Measurements from ENCODE around the gene SPATA32. TPM values are rescaled to one million over a fixed set of nuclear protein-coding genes. Genes with fewer than 3 reads are reported as not detected.

SPATA32 gene
- total and polyA plus RNA-seq, 12 donors: 0.06 to 0.11 TPM; not detected in 10

- Histone ChIP-seq H3K27ac (no peak overlapping the region), H3K4me3 (no peak overlapping the region), H3K36me3 (replicated peaks in 1 of 2) (peaks cover 0 to 58% of the 10 kb centered on the region in 2 donors), H3K4me1 (replicated peaks in 1 of 2) (peaks cover 2 to 18% of the 10 kb centered on the region in 2 donors), H3K9me3 (replicated peaks in 1 of 3) (no peaks in the 10 kb centered on the region), H3K27me3 (no peaks in the 10 kb centered on the region)
- no peak for TF ChIP-seq POLR2A (IDR thresholded peaks at IDR 0.05)
- TF ChIP-seq CTCF (IDR thresholded peaks at IDR 0.05): no peak
- 88 to 90% (median 89%) methylated on average over 6 to 8 of the region's 8 CpGs for WGBS, 4 donors
- intact Hi-C loops (cut with DNase I): no loop called here
- DNase-seq: no peak
Observed at GRCh38 chr17:45264988-45265387, 3.1 kb upstream of the SPATA32 start.

- intact Hi-C loops (cut with DNase I): no loop called here
- no peaks in the 10 kb centered on the region for H3K9me3 ChIP-seq (replicated peaks in 1 of 3)
- 80 to 95% (median 95%) methylated on average over 1 to 14 of the region's 14 CpGs; no CpG with 5 or more reads in 1 of the 4 donors for WGBS, 4 donors
- peaks cover 0 to 53% of the 10 kb centered on the region in 2 donors for H3K36me3 ChIP-seq (replicated peaks in 1 of 2)
- no peaks in the 10 kb centered on the region for H3K27me3 ChIP-seq
- TF ChIP-seq CTCF (IDR thresholded peaks at IDR 0.05) (no peak), POLR2A (IDR thresholded peaks at IDR 0.05) (no peak)
- H3K4me3 ChIP-seq: no peak overlapping the region
- no peak overlapping the region for H3K27ac ChIP-seq
- peaks cover 2 to 18% of the 10 kb centered on the region in 2 donors for H3K4me1 ChIP-seq (replicated peaks in 1 of 2)
- DNase-seq: no peak
Observed at GRCh38 chr17:45264430-45264829, 2.5 kb upstream of the SPATA32 start.

GRCh38 chr17:45263477-45263860 lies 1.6 kb upstream of the SPATA32 start:
- H3K27me3 ChIP-seq: no peaks in the 10 kb centered on the region
- TF ChIP-seq POLR2A (IDR thresholded peaks at IDR 0.05) (no peak), CTCF (IDR thresholded peaks at IDR 0.05) (no peak)
- 75 to 93% (median 78%) methylated on average over 5 to 7 of the region's 7 CpGs for WGBS, 4 donors
- intact Hi-C loops (cut with DNase I): no loop called here
- peaks cover 2 to 18% of the 10 kb centered on the region in 2 donors for H3K4me1 ChIP-seq (replicated peaks in 1 of 2)
- no peak overlapping the region for H3K4me3 ChIP-seq
- no peak overlapping the region for H3K27ac ChIP-seq
- no peak for DNase-seq
- H3K9me3 ChIP-seq (replicated peaks in 1 of 3): no peaks in the 10 kb centered on the region
- peaks cover 0 to 43% of the 10 kb centered on the region in 2 donors for H3K36me3 ChIP-seq (replicated peaks in 1 of 2)

GRCh38 chr17:45262516-45263476 lies 902 bp upstream of the SPATA32 start:
- TF ChIP-seq POLR2A (IDR thresholded peaks at IDR 0.05) (no peak), CTCF (IDR thresholded peaks at IDR 0.05) (no peak)
- intact Hi-C loops (cut with DNase I): no loop called here
- peak overlapping the region in 1 of 5 donors; percentile 24 for H3K27ac ChIP-seq
- peaks cover 2 to 18% of the 10 kb centered on the region in 2 donors for H3K4me1 ChIP-seq (replicated peaks in 1 of 2)
- DNase-seq: no peak
- WGBS, 4 donors: 62 to 65% (median 64%) methylated on average over 10 to 18 of the region's 18 CpGs
- no peaks in the 10 kb centered on the region for H3K9me3 ChIP-seq (replicated peaks in 1 of 3)
- peaks cover 0 to 36% of the 10 kb centered on the region in 2 donors for H3K36me3 ChIP-seq (replicated peaks in 1 of 2)
- H3K27me3 ChIP-seq: no peaks in the 10 kb centered on the region
- peak overlapping the region in 1 of 4 donors; percentile 95 for H3K4me3 ChIP-seq
